Stimulated activated CD8-positive, alpha-beta memory T cell treated with anti-CD3 and anti-CD28 coated beads, Interleukin-15, amount 100 ng/mL, for 1 hour (primary cell): ENCODE measurements around the gene ANKS3.

Experiments used
- DNase-seq: peaks from one replicate; pipeline ENCODE4 v3.0.0-alpha.2; 2020; ENCODE audit warnings: low read depth

ANKS3 gene

GRCh38 chr16:4734063-4734729 lies at the start of gene ANKS3, which contains the start of gene DNAAF8:
Gene ANKS3 (minus strand): TSS chr16:4734271. CDS start chr16:4730149, 4,122 bp downstream.
Gene DNAAF8 (plus strand): TSS chr16:4734537. CDS start chr16:4736515, 1,978 bp downstream.
- DNase-seq = peak; percentile 58

- DNase-seq = no peak
These were observed 49.3 kb upstream of the ANKS3 start for GRCh38 chr16:4783251-4783950.

- no peak for DNase-seq
These were observed 46.2 kb upstream of the ANKS3 start for GRCh38 chr16:4780235-4780634.

- DNase-seq = no peak
These were observed 44.0 kb upstream of the ANKS3 start for GRCh38 chr16:4778050-4778392.

GRCh38 chr16:4777339-4778049 lies 43.4 kb upstream of the ANKS3 start:
- DNase-seq = no peak

- DNase-seq = no peak
These were observed 42.2 kb upstream of the ANKS3 start for GRCh38 chr16:4776141-4776705.

- DNase-seq = no peak
These were observed 40.9 kb upstream of the ANKS3 start for GRCh38 chr16:4775005-4775404.

- no peak for DNase-seq
These were observed 38.3 kb upstream of the ANKS3 start for GRCh38 chr16:4772351-4772750.

- DNase-seq = no peak
These were observed 37.6 kb upstream of the ANKS3 start for GRCh38 chr16:4771646-4772045.

GRCh38 chr16:4769306-4769638 lies 35.2 kb upstream of the ANKS3 start:
- no peak for DNase-seq

- DNase-seq = peak; percentile 63
These were observed 34.7 kb upstream of the ANKS3 start for GRCh38 chr16:4768549-4769305.

- no peak for DNase-seq
These were observed 33.9 kb upstream of the ANKS3 start for GRCh38 chr16:4767872-4768548.

- DNase-seq = peak; percentile 96
These were observed 33.0 kb upstream of the ANKS3 start, which contains the start of gene ZNF500 for GRCh38 chr16:4766875-4767628. Gene ZNF500 (minus strand): TSS chr16:4767162. CDS start chr16:4765978, 1,184 bp downstream.

GRCh38 chr16:4765511-4766474 lies 31.7 kb upstream of the ANKS3 start:
- DNase-seq = no peak

GRCh38 chr16:4763791-4764190 lies 29.7 kb upstream of the ANKS3 start:
- no peak for DNase-seq

GRCh38 chr16:4762205-4762604 lies 28.1 kb upstream of the ANKS3 start:
- no peak for DNase-seq

GRCh38 chr16:4760221-4760910 lies 26.3 kb upstream of the ANKS3 start:
- DNase-seq = no peak

GRCh38 chr16:4755687-4756086 lies 21.6 kb upstream of the ANKS3 start:
- no peak for DNase-seq

GRCh38 chr16:4754865-4755264 lies 20.8 kb upstream of the ANKS3 start:
- DNase-seq = no peak
